ENCODE results near the gene ATP7B.

The ATP7B gene

GRCh38 chr13:51925865-51926527 is 85.3 kb downstream of the ATP7B start:
- peaks cover 7% of the 10 kb centered on the region for H3K27me3 ChIP-seq (ENCODE audit: insufficient read depth, low read length, poor library complexity)
- TF ChIP-seq EZH2 (IDR thresholded peaks at IDR 0.05; ENCODE audit: borderline replicate concordance, low read depth, low read length, severe bottlenecking) (no peak), CTCF (IDR thresholded peaks at IDR 0.05; ENCODE audit: borderline replicate concordance, extremely low read depth, low read length, poor library complexity, severe bottlenecking) (no peak)
- no peak for DNase-seq
- no peaks in the 10 kb centered on the region for H3K36me3 ChIP-seq (ENCODE audit: insufficient read depth, low read length)
- no peak overlapping the region for H2AFZ ChIP-seq (ENCODE audit: low read depth, low read length)
- ATAC-seq (ENCODE audit: insufficient read depth, low read depth) = no peak
- H3K9me3 ChIP-seq (ENCODE audit: insufficient read depth, low read length, severe bottlenecking) = no peaks in the 10 kb centered on the region
- H3K27ac ChIP-seq (ENCODE audit: low read length) = no peak overlapping the region
- H4K20me1 ChIP-seq (ENCODE audit: insufficient read depth, low read length) = no peaks in the 10 kb centered on the region; the same call in 1 of the 2 replicates
- no peaks in the 10 kb centered on the region for H3K79me2 ChIP-seq (ENCODE audit: insufficient read depth, low read length)
- no peak overlapping the region for H3K9ac ChIP-seq (ENCODE audit: low read depth, low read length)
- H3K4me3 ChIP-seq (ENCODE audit: low read depth in 1 of 2, low read length in 2 of 2) = no peak overlapping the region
- H3K4me1 ChIP-seq (ENCODE audit: insufficient read depth, low read length) = no peaks in the 10 kb centered on the region
- no peak overlapping the region for H3K4me2 ChIP-seq (ENCODE audit: insufficient read depth, low read length)

- Histone ChIP-seq H3K27me3 (ENCODE audit: insufficient read depth, low read length, poor library complexity) (peaks cover 13% of the 10 kb centered on the region), H3K9me3 (ENCODE audit: insufficient read depth, low read length, severe bottlenecking) (no peaks in the 10 kb centered on the region), H3K4me3 (ENCODE audit: low read depth in 1 of 2, low read length in 2 of 2) (no peak overlapping the region), H3K4me1 (ENCODE audit: insufficient read depth, low read length) (no peaks in the 10 kb centered on the region), H3K9ac (ENCODE audit: low read depth, low read length) (no peak overlapping the region), H3K4me2 (ENCODE audit: insufficient read depth, low read length) (no peak overlapping the region), H3K36me3 (ENCODE audit: insufficient read depth, low read length) (no peaks in the 10 kb centered on the region), H3K27ac (ENCODE audit: low read length) (no peak overlapping the region), H3K79me2 (ENCODE audit: insufficient read depth, low read length) (no peaks in the 10 kb centered on the region), H4K20me1 (ENCODE audit: insufficient read depth, low read length) (no peaks in the 10 kb centered on the region; the same call in 1 of the 2 replicates), H2AFZ (ENCODE audit: low read depth, low read length) (no peak overlapping the region)
- TF ChIP-seq EZH2 (IDR thresholded peaks at IDR 0.05; ENCODE audit: borderline replicate concordance, low read depth, low read length, severe bottlenecking) = no peak
- TF ChIP-seq CTCF (IDR thresholded peaks at IDR 0.05; ENCODE audit: borderline replicate concordance, extremely low read depth, low read length, poor library complexity, severe bottlenecking) = no peak
- no peak for DNase-seq
- ATAC-seq (ENCODE audit: insufficient read depth, low read depth) = no peak
These were observed 86.3 kb downstream of the ATP7B start for GRCh38 chr13:51924756-51925544.

GRCh38 chr13:51923983-51924539 is 87.2 kb downstream of the ATP7B start:
- no peak overlapping the region for H3K4me2 ChIP-seq (ENCODE audit: insufficient read depth, low read length)
- peaks cover 13% of the 10 kb centered on the region for H3K27me3 ChIP-seq (ENCODE audit: insufficient read depth, low read length, poor library complexity)
- no peak overlapping the region for H3K27ac ChIP-seq (ENCODE audit: low read length)
- H4K20me1 ChIP-seq (ENCODE audit: insufficient read depth, low read length) = no peaks in the 10 kb centered on the region; the same call in 1 of the 2 replicates
- no peak overlapping the region for H3K4me3 ChIP-seq (ENCODE audit: low read depth in 1 of 2, low read length in 2 of 2)
- H3K36me3 ChIP-seq (ENCODE audit: insufficient read depth, low read length) = no peaks in the 10 kb centered on the region
- H3K79me2 ChIP-seq (ENCODE audit: insufficient read depth, low read length) = no peaks in the 10 kb centered on the region
- no peak overlapping the region for H3K9ac ChIP-seq (ENCODE audit: low read depth, low read length)
- no peak overlapping the region for H2AFZ ChIP-seq (ENCODE audit: low read depth, low read length)
- TF ChIP-seq CTCF (IDR thresholded peaks at IDR 0.05; ENCODE audit: borderline replicate concordance, extremely low read depth, low read length, poor library complexity, severe bottlenecking) = peak; percentile 39
- no peak for TF ChIP-seq EZH2 (IDR thresholded peaks at IDR 0.05; ENCODE audit: borderline replicate concordance, low read depth, low read length, severe bottlenecking)
- no peaks in the 10 kb centered on the region for H3K9me3 ChIP-seq (ENCODE audit: insufficient read depth, low read length, severe bottlenecking)
- H3K4me1 ChIP-seq (ENCODE audit: insufficient read depth, low read length) = no peaks in the 10 kb centered on the region
- ATAC-seq (ENCODE audit: insufficient read depth, low read depth) (peak; percentile 68), DNase-seq (no peak)

Data from DND-41 (cell line).